ENCODE data around the gene PLPP2.
"Not testable (repeated sequence)": the region's sequence is repeated elsewhere in the genome, so short reads cannot be mapped to it uniquely, and the experiment has no call there.

PLPP2 gene

GRCh38 chr19:246551-246950, 44.7 kb downstream of the PLPP2 start:
- TF ChIP-seq CTCF (IDR thresholded peaks at IDR 0.05; ENCODE audit: low read depth, low read length), result no peak
- DNase-seq (ENCODE audit: low read depth in 2 of 2), result no peak

GRCh38 chr19:245900-246299, 45.3 kb downstream of the PLPP2 start:
- not testable (repeated sequence) for DNase-seq (ENCODE audit: low read depth in 2 of 2)
- peak overlapping the region; percentile 23 to 33 for H3K4me3 ChIP-seq (replicated peaks in 1 of 2; ENCODE audit: low read depth in 2 of 2, low read length in 2 of 2)

More at GRCh38 chr19:246551-246950, 44.7 kb downstream of the PLPP2 start:
- H3K4me3 ChIP-seq (replicated peaks in 1 of 2; ENCODE audit: low read depth in 2 of 2, low read length in 2 of 2), result no peak overlapping the region

GRCh38 chr19:245457-245856, 45.7 kb downstream of the PLPP2 start:
- H3K4me3 ChIP-seq (replicated peaks in 1 of 2; ENCODE audit: low read depth in 2 of 2, low read length in 2 of 2), result no peak overlapping the region
- DNase-seq (ENCODE audit: low read depth in 2 of 2), result no peak
- no peak for TF ChIP-seq CTCF (IDR thresholded peaks at IDR 0.05; ENCODE audit: low read depth, low read length)

Measured in cardiac fibroblast (primary cell).